NCI-H2227 (cell line): ENCODE results near the gene FAM228A.
"Not testable (repeated sequence)": the region's sequence is repeated elsewhere in the genome, so short reads cannot be mapped to it uniquely, and the experiment has no call there.

ENCODE experiments used
- DNase-seq: peaks from one replicate; lab custom pipeline; 2025; ENCODE audit not compliant: unreplicated experiment; lab: John Stamatoyannopoulos, UW

Gene FAM228A

GRCh38 chr2:24174851-24175277, at the start of gene FAM228A:
Gene FAM228A (plus strand): TSS chr2:24175053. CDS start chr2:24175481, 428 bp downstream.
- no peak for DNase-seq

- no peak for DNase-seq
These were observed 48.9 kb upstream of the FAM228A start for GRCh38 chr2:24125956-24126355.

GRCh38 chr2:24132543-24132942, 42.3 kb upstream of the FAM228A start:
- no peak for DNase-seq

- DNase-seq: not testable (repeated sequence)
These were observed 34.5 kb upstream of the FAM228A start for GRCh38 chr2:24140305-24140704.

- DNase-seq: no peak
These were observed 27.5 kb upstream of the FAM228A start for GRCh38 chr2:24147364-24147763.

GRCh38 chr2:24152413-24153197, 22.2 kb upstream of the FAM228A start:
- no peak for DNase-seq

- DNase-seq: no peak
These were observed 21.4 kb upstream of the FAM228A start for GRCh38 chr2:24153478-24153877.

- DNase-seq: no peak
These were observed 16.7 kb upstream of the FAM228A start for GRCh38 chr2:24158131-24158530.

GRCh38 chr2:24159708-24160107, 15.1 kb upstream of the FAM228A start:
- no peak for DNase-seq

GRCh38 chr2:24160761-24161160, 14.1 kb upstream of the FAM228A start:
- DNase-seq: no peak

- no peak for DNase-seq
These were observed 12.4 kb upstream of the FAM228A start for GRCh38 chr2:24162494-24162893.

- no peak for DNase-seq
These were observed 11.7 kb upstream of the FAM228A start for GRCh38 chr2:24163186-24163585.

GRCh38 chr2:24163601-24164000, 11.3 kb upstream of the FAM228A start:
- DNase-seq: no peak

- DNase-seq: no peak
These were observed 10.4 kb upstream of the FAM228A start for GRCh38 chr2:24164416-24164973.

GRCh38 chr2:24169023-24169422, 5.8 kb upstream of the FAM228A start:
- DNase-seq: no peak

GRCh38 chr2:24175631-24176187, 856 bp downstream of the FAM228A start:
- no peak for DNase-seq

GRCh38 chr2:24176326-24176725, 1.5 kb downstream of the FAM228A start:
- DNase-seq: no peak

- DNase-seq: no peak
These were observed 4.8 kb downstream of the FAM228A start for GRCh38 chr2:24179683-24180082.

GRCh38 chr2:24181849-24182248, 7.0 kb downstream of the FAM228A start:
- no peak for DNase-seq

- DNase-seq: no peak
These were observed 7.7 kb downstream of the FAM228A start for GRCh38 chr2:24182507-24182906.

GRCh38 chr2:24183366-24184069, 8.7 kb downstream of the FAM228A start:
- DNase-seq: no peak

- DNase-seq: no peak
These were observed 14.7 kb downstream of the FAM228A start for GRCh38 chr2:24189551-24189950.
